Kidney (tissue), 22 donors: ENCODE results near the gene TEK. TPM values are rescaled to one million over a fixed set of nuclear protein-coding genes. Genes with fewer than 3 reads are reported as not detected.

Experiments used
- DNase-seq, 5 donors: peaks; one replicate each; pipeline ENCODE4 v3.0.0-alpha.2; 2013 to 2020
- FAIRE-seq: peaks from 2 replicates; lab custom pipeline; 2012; peaks lifted over from hg19 to GRCh38; lab: Jason Lieb, UNC
- H3K27ac ChIP-seq, 2 donors: one replicate each; pipeline ENCODE4 v1.7.0; 2013; ENCODE audit warnings: low read depth in 2 of 2, low read length in 2 of 2, inconsistent platforms in 1 of 2
- H3K27me3 ChIP-seq: one replicate; pipeline ENCODE4 v1.7.1; 2013; ENCODE audit warnings: low read length, inconsistent platforms; ENCODE audit not compliant: control insufficient read depth, insufficient read depth
- H3K36me3 ChIP-seq, 3 donors: one replicate each; pipeline versions ENCODE4 v1.7.0 to v1.7.1; 2013; ENCODE audit warnings: low read length in 3 of 3, control low read depth in 1 of 3, inconsistent platforms in 1 of 3; ENCODE audit not compliant: insufficient read depth in 3 of 3, control insufficient read depth in 2 of 3
- H3K4me1 ChIP-seq, 3 donors: one replicate each; pipeline versions ENCODE4 v1.7.0 to v1.7.1; 2013; ENCODE audit warnings: low read length in 3 of 3, inconsistent platforms in 1 of 3, low read depth in 1 of 3; ENCODE audit not compliant: control insufficient read depth in 2 of 3, insufficient read depth in 2 of 3
- H3K4me3 ChIP-seq, 3 donors: one replicate each; pipeline versions ENCODE4 v1.7.0 to v1.8.1; 2013; ENCODE audit warnings: low read length in 3 of 3, control low read depth in 1 of 3, inconsistent platforms in 1 of 3
- H3K9ac ChIP-seq, 3 donors: one replicate each; pipeline versions ENCODE4 v1.7.0 to v1.7.1; 2013; ENCODE audit warnings: low read length in 3 of 3, control low read depth in 1 of 3, inconsistent platforms in 1 of 3
- H3K9me3 ChIP-seq, 3 donors: one replicate each; pipeline versions ENCODE4 v1.7.0 to v1.7.1; 2013; ENCODE audit warnings: low read length in 3 of 3, control low read depth in 1 of 3, inconsistent platforms in 1 of 3; ENCODE audit not compliant: control insufficient read depth in 2 of 3, insufficient read depth in 1 of 3
- CTCF ChIP-seq: IDR thresholded peaks from 3 replicates; pipeline ENCODE4 v1.5.1; 2012; ENCODE audit warnings: mild to moderate bottlenecking, moderate library complexity, borderline replicate concordance; ENCODE audit not compliant: insufficient read depth; ENCODE audit errors: extremely low read depth
- intact Hi-C: fragments of 100-400 bp; cut with DNase I; formaldehyde crosslinking; loops from one replicate; pipeline ENCODE4 v1.11.1; 2022
- long read RNA-seq, 10 donors: library from polyadenylated mRNA in 1 of 10; unstranded in 1 of 10; transcript quantifications; one replicate each; pipeline ENCODE4 v2.0.0 and lab custom pipeline, GENCODE V29; 2021 to 2026
- polyA plus RNA-seq: library from polyadenylated mRNA; stranded (reverse); fragments of 350-450 nt; fragmentation: Illumina TruSeq; extraction: RNeasy Lipid Tissue Mini Kit (QIAGEN cat#74804); gene quantifications from one replicate; pipeline ENCODE4 v1.2.3, GENCODE V29; 2014; ENCODE audit warnings: low read depth, low replicate concordance; ENCODE audit not compliant: insufficient read depth
- total RNA-seq: library from RNA; stranded (reverse); fragmentation: NEBNext Ultra II Directional; extraction: Animal tissue kit (Norgen Biotek cat#: 25700); gene quantifications from one replicate; pipeline ENCODE4 v1.2.1, GENCODE V29; 2021
- donor health status: control.
- donor health status: control.
- donor health status: control.
- donor health status: control.
- donor health status: control.
- donor health status: DM: yes; HTN: yes; CAD: no.
- donor health status: Normal renal cell carcinoma (clear cell type).

TEK gene
- total RNA-seq (32.6 TPM), polyA plus RNA-seq (16.1 TPM)
- long read RNA-seq, donor 1, full-length matches to known transcripts, result 2 of 2 reads
- long read RNA-seq, donor 1, partial matches to known transcripts, result 0 of 2 reads
- long read RNA-seq, donor 1, other reads (novel, unspliced or antisense), result 0 of 2 reads
- long read RNA-seq, donor 2, result 0 reads
- long read RNA-seq, donor 3, full-length matches to known transcripts, result 1 of 13 reads
- long read RNA-seq, donor 3, partial matches to known transcripts, result 12 of 13 reads
- long read RNA-seq, donor 3, other reads (novel, unspliced or antisense), result 0 of 13 reads
- long read RNA-seq, donor 4, full-length matches to known transcripts, result 1 of 6 reads
- long read RNA-seq, donor 4, partial matches to known transcripts, result 5 of 6 reads
- long read RNA-seq, donor 4, other reads (novel, unspliced or antisense), result 0 of 6 reads
- long read RNA-seq, donor 5, result 0 reads
- long read RNA-seq, donor 6, full-length matches to known transcripts, result 3 of 27 reads
- long read RNA-seq, donor 6, partial matches to known transcripts, result 24 of 27 reads
- long read RNA-seq, donor 6, other reads (novel, unspliced or antisense), result 0 of 27 reads
- long read RNA-seq, donor 7, full-length matches to known transcripts, result 7 of 21 reads
- long read RNA-seq, donor 7, partial matches to known transcripts, result 4 of 21 reads
- long read RNA-seq, donor 7, other reads (novel, unspliced or antisense), result 10 of 21 reads
- long read RNA-seq, donor 8, full-length matches to known transcripts, result 1 of 15 reads
- long read RNA-seq, donor 8, partial matches to known transcripts, result 14 of 15 reads
- long read RNA-seq, donor 8, other reads (novel, unspliced or antisense), result 0 of 15 reads
- long read RNA-seq, donor 9, full-length matches to known transcripts, result 1 of 12 reads
- long read RNA-seq, donor 9, partial matches to known transcripts, result 11 of 12 reads
- long read RNA-seq, donor 9, other reads (novel, unspliced or antisense), result 0 of 12 reads
- long read RNA-seq, donor 10, result 0 reads

GRCh38 chr9:27108981-27109541 is at the start of gene TEK:
Gene TEK, plus strand, starts transcription at chr9:27109225. Its CDS starts 366 bp downstream, at chr9:27109591.
- H3K9ac ChIP-seq, result peak within 1 kb of the TSS in 2 of 3 donors; percentile 6 to 59
- no peak for TF ChIP-seq CTCF
- H3K4me1 ChIP-seq, result no peaks in the 10 kb centered on the region
- DNase-seq (no peak), FAIRE-seq (no peak)
- no peaks in the 10 kb centered on the region for H3K36me3 ChIP-seq
- H3K9me3 ChIP-seq, result no peaks in the 10 kb centered on the region
- no peaks in the 10 kb centered on the region for H3K27me3 ChIP-seq
- H3K27ac ChIP-seq, result peak within 1 kb of the TSS; percentile 13 to 43
- peak within 1 kb of the TSS; percentile 15 to 51 (median 22) for H3K4me3 ChIP-seq
- intact Hi-C loops, result no loop called here

- no peak for TF ChIP-seq CTCF
- Histone ChIP-seq H3K36me3 (peaks cover 0 to 2% (median 0%) of the 10 kb centered on the region in 3 donors), H3K4me1 (no peaks in the 10 kb centered on the region), H3K4me3 (no peak overlapping the region), H3K9me3 (no peaks in the 10 kb centered on the region), H3K27ac (no peak overlapping the region), H3K9ac (no peak overlapping the region), H3K27me3 (no peaks in the 10 kb centered on the region)
- FAIRE-seq, result no peak
- intact Hi-C loops, result no loop called here
- no peak for DNase-seq
Measured at GRCh38 chr9:27059412-27059811, 49.6 kb upstream of the TEK start.

GRCh38 chr9:27059907-27060306 is 49.1 kb upstream of the TEK start:
- no peaks in the 10 kb centered on the region for H3K4me1 ChIP-seq
- H3K36me3 ChIP-seq, result peaks cover 0 to 2% (median 0%) of the 10 kb centered on the region in 3 donors
- no peak overlapping the region for H3K27ac ChIP-seq
- H3K9ac ChIP-seq, result no peak overlapping the region
- H3K4me3 ChIP-seq, result no peak overlapping the region
- TF ChIP-seq CTCF, result no peak
- DNase-seq (peak in 1 of 5 donors; percentile 45), FAIRE-seq (no peak)
- no peaks in the 10 kb centered on the region for H3K9me3 ChIP-seq
- intact Hi-C loops, result no loop called here
- no peaks in the 10 kb centered on the region for H3K27me3 ChIP-seq
